Stomach (tissue), 19 donors: Measurements from ENCODE around the gene SYT11. TPM values are rescaled to one million over a fixed set of nuclear protein-coding genes. Genes with fewer than 3 reads are reported as not detected.
A peak's percentile ranks its signal among the peaks of the same experiment; 100 is the strongest.

Experiments used
- DNase-seq, 2 donors: peaks; one replicate each; pipeline versions ENCODE4 v3.0.0 to v3.0.0-alpha.2; 2013 to 2019
- H3K27ac ChIP-seq, 5 donors: fragments of 200-600 bp in 4 of 5; sonication (generic) in 4 of 5; one replicate each; pipeline ENCODE4 v1.5.1; 2013 to 2019; ENCODE audit warnings: mild to moderate bottlenecking in 1 of 5, moderate library complexity in 1 of 5
- H3K27me3 ChIP-seq, 3 donors: fragments of 200-600 bp; sonication (generic); one replicate each; pipeline ENCODE4 v1.5.1; 2017 to 2019; ENCODE audit warnings: mixed run types in 1 of 3
- H3K36me3 ChIP-seq, 4 donors: fragments of 200-600 bp; sonication (generic); 1 replicate in 3 of 4; 2 replicates in 1 of 4; pipeline ENCODE4 v1.5.1; 2016 to 2019
- H3K4me1 ChIP-seq, 4 donors: fragments of 200-600 bp; sonication (generic); one replicate each; pipeline ENCODE4 v1.5.1; 2016 to 2019
- H3K4me3 ChIP-seq, 4 donors: fragments of 200-600 bp; sonication (generic) in 3 of 4; one replicate each; pipeline ENCODE4 v1.5.1; 2016 to 2019; ENCODE audit warnings: mild to moderate bottlenecking in 1 of 4
- H3K9me3 ChIP-seq, 4 donors: fragments of 200-600 bp; sonication (generic); one replicate each; pipeline ENCODE4 v1.5.1; 2016 to 2019
- CTCF ChIP-seq, 7 experiments: fragments of 450-650 bp in 4 of 7; fragments of 200-600 bp in 3 of 7; sonication (generic) in 3 of 7; IDR thresholded peaks; one replicate each; pipeline ENCODE4 v1.5.1; 2016 to 2019; ENCODE audit warnings: antibody characterized with exemption in 7 of 7, control low read depth in 2 of 7, mild to moderate bottlenecking in 1 of 7
- EP300 ChIP-seq: sonication (generic); formaldehyde crosslinking; IDR thresholded peaks from one replicate; pipeline ENCODE4 v1.6.1; 2017; ENCODE audit warnings: antibody characterized with exemption
- POLR2A ChIP-seq, 4 donors: fragments of 450-650 bp; IDR thresholded peaks; one replicate each; pipeline ENCODE4 v1.6.1; 2016; ENCODE audit warnings: antibody characterized with exemption in 4 of 4, control low read depth in 2 of 4, mild to moderate bottlenecking in 1 of 4, moderate library complexity in 1 of 4
- POLR2AphosphoS5 ChIP-seq, 3 donors: sonication (generic); formaldehyde crosslinking; IDR thresholded peaks; one replicate each; pipeline ENCODE4 v1.6.1; 2016; ENCODE audit warnings: antibody characterized with exemption in 3 of 3
- WGBS, 5 donors: extraction: QIAGEN DNeasy Blood & Tissue Kit in 3 of 5; methylation state at CpG; one replicate each; pipeline versions ENCODE4 v1.1.5 to v1.1.7; 2013 to 2018; 5-methylcytosine and 5-hydroxymethylcytosine counted together
- intact Hi-C: fragments of 100-400 bp; cut with DNase I; formaldehyde crosslinking; loops from one replicate; pipeline ENCODE4 v1.15.1; 2023; ENCODE audit warnings: low total_unique reads
- long read RNA-seq, 10 donors: transcript quantifications; one replicate each; lab custom pipeline, GENCODE V29; 2026
- polyA plus RNA-seq, 3 donors: library from polyadenylated mRNA; stranded (reverse); fragments of 200-250 nt; gene quantifications; one replicate each; pipeline ENCODE4 v1.2.3, GENCODE V29; 2013
- total RNA-seq, 5 donors: library from RNA; depleted of rRNA; stranded (reverse); fragments of >200 nt; gene quantifications; one replicate each; pipeline versions ENCODE4 v1.1.0 to v1.2.3, GENCODE V29; 2014 to 2016
- donor health status: healthy with polysubstance abuse.
- donor health status: Bipolar disorder and iron deficiency.
- donor health status: healthy.

SYT11 gene, protein sequence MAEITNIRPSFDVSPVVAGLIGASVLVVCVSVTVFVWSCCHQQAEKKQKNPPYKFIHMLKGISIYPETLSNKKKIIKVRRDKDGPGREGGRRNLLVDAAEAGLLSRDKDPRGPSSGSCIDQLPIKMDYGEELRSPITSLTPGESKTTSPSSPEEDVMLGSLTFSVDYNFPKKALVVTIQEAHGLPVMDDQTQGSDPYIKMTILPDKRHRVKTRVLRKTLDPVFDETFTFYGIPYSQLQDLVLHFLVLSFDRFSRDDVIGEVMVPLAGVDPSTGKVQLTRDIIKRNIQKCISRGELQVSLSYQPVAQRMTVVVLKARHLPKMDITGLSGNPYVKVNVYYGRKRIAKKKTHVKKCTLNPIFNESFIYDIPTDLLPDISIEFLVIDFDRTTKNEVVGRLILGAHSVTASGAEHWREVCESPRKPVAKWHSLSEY
- total RNA-seq, result 10 to 100 TPM in 1 of 5 donors, 1 to 10 TPM in 4; 1.3 to 12.9 (median 3.5) TPM
- polyA plus RNA-seq, result 1 to 10 TPM in 2 of 3 donors, under 1 TPM in 1; 0.76 to 1.9 (median 1.1) TPM
- long read RNA-seq, donor 1, full-length matches to known transcripts, result 2 of 2 reads
- long read RNA-seq, donor 1, partial matches to known transcripts, result 0 of 2 reads
- long read RNA-seq, donor 1, other reads (novel, unspliced or antisense), result 0 of 2 reads
- long read RNA-seq, donor 2, full-length matches to known transcripts, result 1 of 1 reads
- long read RNA-seq, donor 2, partial matches to known transcripts, result 0 of 1 reads
- long read RNA-seq, donor 2, other reads (novel, unspliced or antisense), result 0 of 1 reads
- long read RNA-seq, donor 3, result 0 reads
- long read RNA-seq, donor 4, full-length matches to known transcripts, result 1 of 1 reads
- long read RNA-seq, donor 4, partial matches to known transcripts, result 0 of 1 reads
- long read RNA-seq, donor 4, other reads (novel, unspliced or antisense), result 0 of 1 reads
- long read RNA-seq, donor 5, result 0 reads
- long read RNA-seq, donor 6, result 0 reads
- long read RNA-seq, donor 7, full-length matches to known transcripts, result 3 of 11 reads
- long read RNA-seq, donor 7, partial matches to known transcripts, result 8 of 11 reads
- long read RNA-seq, donor 7, other reads (novel, unspliced or antisense), result 0 of 11 reads
- long read RNA-seq, donor 8, full-length matches to known transcripts, result 1 of 1 reads
- long read RNA-seq, donor 8, partial matches to known transcripts, result 0 of 1 reads
- long read RNA-seq, donor 8, other reads (novel, unspliced or antisense), result 0 of 1 reads
- long read RNA-seq, donor 9, result 0 reads
- long read RNA-seq, donor 10, result 0 reads

GRCh38 chr1:155859234-155859829 lies at the start of gene SYT11:
Gene SYT11 (plus strand): TSS chr1:155859567. CDS start chr1:155859762, 195 bp downstream.
- Histone ChIP-seq H3K4me1 (peaks cover 14 to 51% (median 31%) of the 10 kb centered on the region in 4 donors), H3K27me3 (peaks cover 0 to 13% (median 6%) of the 10 kb centered on the region in 3 donors), H3K27ac (peak within 1 kb of the TSS; percentile 64 to 94 (median 90)), H3K9me3 (no peaks in the 10 kb centered on the region), H3K4me3 (peak within 1 kb of the TSS; percentile 38 to 48 (median 46)), H3K36me3 (peaks cover 0 to 10% (median 7%) of the 10 kb centered on the region in 4 donors)
- TF ChIP-seq POLR2AphosphoS5 (IDR thresholded peaks at IDR 0.05) (peak in 2 of 3 donors; percentile 52 to 89), POLR2A (IDR thresholded peaks at IDR 0.05) (no peak), CTCF (IDR thresholded peaks at IDR 0.05) (peak in 2 of 7 experiments; percentile 8 to 15), EP300 (no peak)
- WGBS, 5 donors, result 0 to 1% (median 1%) methylated on average over 27 to 33 of the region's 33 CpGs
- intact Hi-C loops, result no loop called here
- peak; percentile 95 to 98 for DNase-seq

GRCh38 chr1:155812878-155813277 lies 46.5 kb upstream of the SYT11 start:
- Histone ChIP-seq H3K27me3 (no peaks in the 10 kb centered on the region), H3K9me3 (no peaks in the 10 kb centered on the region), H3K4me1 (no peaks in the 10 kb centered on the region), H3K4me3 (no peak overlapping the region), H3K36me3 (peaks cover 19 to 91% (median 89%) of the 10 kb centered on the region in 4 donors), H3K27ac (no peak overlapping the region)
- WGBS, 5 donors, result 85 to 95% (median 92%) methylated on average over 1 of the region's 1 CpG
- intact Hi-C loops, result no loop called here
- TF ChIP-seq POLR2AphosphoS5 (IDR thresholded peaks at IDR 0.05), result no peak
- no peak for TF ChIP-seq CTCF (IDR thresholded peaks at IDR 0.05)
- TF ChIP-seq POLR2A (IDR thresholded peaks at IDR 0.05), result no peak
- no peak for TF ChIP-seq EP300
- DNase-seq, result no peak

- intact Hi-C loops, result no loop called here
Observed at GRCh38 chr1:155813672-155814071, 45.7 kb upstream of the SYT11 start.

More at GRCh38 chr1:155813672-155814071, 45.7 kb upstream of the SYT11 start:
- Histone ChIP-seq H3K4me3 (no peak overlapping the region), H3K9me3 (no peaks in the 10 kb centered on the region), H3K4me1 (no peaks in the 10 kb centered on the region), H3K27ac (no peak overlapping the region), H3K36me3 (peaks cover 19 to 92% (median 90%) of the 10 kb centered on the region in 4 donors), H3K27me3 (no peaks in the 10 kb centered on the region)
- TF ChIP-seq EP300 (no peak), CTCF (IDR thresholded peaks at IDR 0.05) (no peak), POLR2AphosphoS5 (IDR thresholded peaks at IDR 0.05) (no peak), POLR2A (IDR thresholded peaks at IDR 0.05) (no peak)
- WGBS, 5 donors, result 89 to 98% (median 97%) methylated on average over 3 of the region's 3 CpGs
- DNase-seq, result no peak
